ENCODE measurements around the gene GHRH. TPM values are rescaled to one million over a fixed set of nuclear protein-coding genes. Genes with fewer than 3 reads are reported as not detected.

GHRH gene, protein sequence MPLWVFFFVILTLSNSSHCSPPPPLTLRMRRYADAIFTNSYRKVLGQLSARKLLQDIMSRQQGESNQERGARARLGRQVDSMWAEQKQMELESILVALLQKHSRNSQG
- polyA plus RNA-seq (2013, experiment 1 of 2) = 0.96 TPM
- polyA plus RNA-seq (2013, experiment 2 of 2) = 1.8 TPM

GRCh38 chr20:37261714-37262113, at the start of gene GHRH:
Gene GHRH, minus strand, starts transcription at chr20:37261814. Its CDS starts 4,925 bp downstream, at chr20:37256889.
- Histone ChIP-seq H3K18ac (ENCODE audit: low read length) (peak within 1 kb of the TSS; percentile 38), H3K4ac (ENCODE audit: low read length) (no peak within 1 kb of the TSS), H3K4me1 (ENCODE audit: control insufficient read depth in 2 of 2, insufficient read depth in 1 of 2, low read depth in 1 of 2, low read length in 2 of 2) (peaks cover 14 to 32% of the 10 kb centered on the region in 2 donors), H2BK5ac (ENCODE audit: low read length) (peak within 1 kb of the TSS; percentile 55), H3K23ac (ENCODE audit: low read depth, low read length, poor library complexity) (no peak within 1 kb of the TSS), H3K4me3 (ENCODE audit: low read length in 2 of 2) (no peak within 1 kb of the TSS), H4K8ac (ENCODE audit: low read depth, low read length) (no peak within 1 kb of the TSS), H3K4me2 (ENCODE audit: insufficient read depth, low read length, poor library complexity, severe bottlenecking) (no peak within 1 kb of the TSS), H2AFZ (ENCODE audit: low read length) (peak within 1 kb of the TSS; percentile 18), H2BK12ac (ENCODE audit: low read length) (peak within 1 kb of the TSS; percentile 1), H2AK5ac (ENCODE audit: low read depth, low read length) (peak within 1 kb of the TSS; percentile 30), H3K27ac (replicated peaks; ENCODE audit: low read length) (no peak within 1 kb of the TSS), H3K36me3 (replicated peaks in 1 of 2; ENCODE audit: control insufficient read depth in 2 of 2, insufficient read depth in 2 of 2, low read length in 2 of 2) (no peaks in the 10 kb centered on the region), H4K91ac (ENCODE audit: low read depth, low read length, poor library complexity) (no peak within 1 kb of the TSS), H2BK120ac (ENCODE audit: low read depth, low read length) (peak within 1 kb of the TSS; percentile 29), H3K79me1 (ENCODE audit: low read depth, low read length) (no peaks in the 10 kb centered on the region), H3K9ac (ENCODE audit: low read depth, low read length, poor library complexity) (no peak within 1 kb of the TSS), H3K9me3 (replicated peaks in 1 of 2; ENCODE audit: control insufficient read depth in 2 of 2, insufficient read depth in 1 of 2, low read depth in 1 of 2, low read length in 2 of 2) (no peaks in the 10 kb centered on the region), H2BK15ac (ENCODE audit: low read length) (no peak within 1 kb of the TSS), H3K27me3 (ENCODE audit: control insufficient read depth in 3 of 3, insufficient read depth in 3 of 3, low read depth in 1 of 3, low read length in 3 of 3) (no peaks in the 10 kb centered on the region), H3K14ac (ENCODE audit: low read length) (no peak within 1 kb of the TSS)
- DNase-seq (ENCODE audit: low spot score) = no peak
- no CpG with 5 or more reads among the region's 9 CpGs for WGBS, 2 donors (ENCODE audit: extremely low coverage in 2 of 2, insufficient read length in 2 of 2, insufficient replicate concordance in 1 of 2)

- H3K27ac ChIP-seq (replicated peaks; ENCODE audit: low read length) = no peak overlapping the region
These were observed 49.3 kb upstream of the GHRH start for GRCh38 chr20:37310951-37311350.

GRCh38 chr20:37309936-37310590, 48.4 kb upstream of the GHRH start:
- H2BK12ac ChIP-seq (ENCODE audit: low read length) = no peak overlapping the region
- H2BK120ac ChIP-seq (ENCODE audit: low read depth, low read length) = no peak overlapping the region
- no peak overlapping the region for H3K14ac ChIP-seq (ENCODE audit: low read length)
- peak overlapping the region; percentile 49 for H3K18ac ChIP-seq (ENCODE audit: low read length)
- H3K27ac ChIP-seq (replicated peaks; ENCODE audit: low read length) = no peak overlapping the region
- peak overlapping the region; percentile 19 for H4K8ac ChIP-seq (ENCODE audit: low read depth, low read length)
- H3K4me3 ChIP-seq (ENCODE audit: low read length in 2 of 2) = no peak overlapping the region
- no peak overlapping the region for H2BK15ac ChIP-seq (ENCODE audit: low read length)
- H2BK5ac ChIP-seq (ENCODE audit: low read length) = no peak overlapping the region
- no peak overlapping the region for H3K23ac ChIP-seq (ENCODE audit: low read depth, low read length, poor library complexity)
- no peak for DNase-seq (ENCODE audit: low spot score)
- H3K4me1 ChIP-seq (ENCODE audit: control insufficient read depth in 2 of 2, insufficient read depth in 1 of 2, low read depth in 1 of 2, low read length in 2 of 2) = peaks cover 0 to 21% of the 10 kb centered on the region in 2 donors
- H3K27me3 ChIP-seq (ENCODE audit: control insufficient read depth in 3 of 3, insufficient read depth in 3 of 3, low read depth in 1 of 3, low read length in 3 of 3) = no peaks in the 10 kb centered on the region
- peaks cover 7% of the 10 kb centered on the region for H3K79me1 ChIP-seq (ENCODE audit: low read depth, low read length)
- H3K36me3 ChIP-seq (replicated peaks in 1 of 2; ENCODE audit: control insufficient read depth in 2 of 2, insufficient read depth in 2 of 2, low read length in 2 of 2) = peaks cover 6 to 82% of the 10 kb centered on the region in 2 donors
- no peak overlapping the region for H3K4me2 ChIP-seq (ENCODE audit: insufficient read depth, low read length, poor library complexity, severe bottlenecking)
- WGBS, 2 donors (ENCODE audit: extremely low coverage in 2 of 2, insufficient read length in 2 of 2, insufficient replicate concordance in 1 of 2) = no CpG with 5 or more reads among the region's 16 CpGs
- no peak overlapping the region for H2AFZ ChIP-seq (ENCODE audit: low read length)
- H3K9ac ChIP-seq (ENCODE audit: low read depth, low read length, poor library complexity) = no peak overlapping the region
- H3K9me3 ChIP-seq (replicated peaks in 1 of 2; ENCODE audit: control insufficient read depth in 2 of 2, insufficient read depth in 1 of 2, low read depth in 1 of 2, low read length in 2 of 2) = peaks cover 0 to 3% of the 10 kb centered on the region in 2 donors
- H4K91ac ChIP-seq (ENCODE audit: low read depth, low read length, poor library complexity) = no peak overlapping the region
- no peak overlapping the region for H3K4ac ChIP-seq (ENCODE audit: low read length)
- H2AK5ac ChIP-seq (ENCODE audit: low read depth, low read length) = no peak overlapping the region

More at GRCh38 chr20:37310951-37311350, 49.3 kb upstream of the GHRH start:
- no CpG with 5 or more reads among the region's 11 CpGs for whole genome bisulfite sequencing, 2 donors (ENCODE audit: extremely low coverage in 2 of 2, insufficient read length in 2 of 2, insufficient replicate concordance in 1 of 2)
- Histone ChIP-seq H4K91ac (ENCODE audit: low read depth, low read length, poor library complexity) (no peak overlapping the region), H2BK12ac (ENCODE audit: low read length) (peak overlapping the region; percentile 49), H3K18ac (ENCODE audit: low read length) (peak overlapping the region; percentile 22), H2BK5ac (ENCODE audit: low read length) (peak overlapping the region; percentile 31), H3K27me3 (ENCODE audit: control insufficient read depth in 3 of 3, insufficient read depth in 3 of 3, low read depth in 1 of 3, low read length in 3 of 3) (no peaks in the 10 kb centered on the region), H3K4me1 (ENCODE audit: control insufficient read depth in 2 of 2, insufficient read depth in 1 of 2, low read depth in 1 of 2, low read length in 2 of 2) (peaks cover 0 to 20% of the 10 kb centered on the region in 2 donors), H3K14ac (ENCODE audit: low read length) (no peak overlapping the region), H3K9ac (ENCODE audit: low read depth, low read length, poor library complexity) (peak overlapping the region; percentile 44), H3K36me3 (replicated peaks in 1 of 2; ENCODE audit: control insufficient read depth in 2 of 2, insufficient read depth in 2 of 2, low read length in 2 of 2) (peaks cover 8 to 84% of the 10 kb centered on the region in 2 donors), H2BK15ac (ENCODE audit: low read length) (no peak overlapping the region), H3K4me2 (ENCODE audit: insufficient read depth, low read length, poor library complexity, severe bottlenecking) (no peak overlapping the region), H3K4me3 (ENCODE audit: low read length in 2 of 2) (no peak overlapping the region), H2AFZ (ENCODE audit: low read length) (no peak overlapping the region), H3K4ac (ENCODE audit: low read length) (no peak overlapping the region), H3K79me1 (ENCODE audit: low read depth, low read length) (peaks cover 7% of the 10 kb centered on the region), H3K23ac (ENCODE audit: low read depth, low read length, poor library complexity) (no peak overlapping the region), H2BK120ac (ENCODE audit: low read depth, low read length) (no peak overlapping the region), H2AK5ac (ENCODE audit: low read depth, low read length) (peak overlapping the region; percentile 71), H4K8ac (ENCODE audit: low read depth, low read length) (no peak overlapping the region), H3K9me3 (replicated peaks in 1 of 2; ENCODE audit: control insufficient read depth in 2 of 2, insufficient read depth in 1 of 2, low read depth in 1 of 2, low read length in 2 of 2) (peaks cover 0 to 3% of the 10 kb centered on the region in 2 donors)
- DNase-seq (ENCODE audit: low spot score) = no peak

DNA sequence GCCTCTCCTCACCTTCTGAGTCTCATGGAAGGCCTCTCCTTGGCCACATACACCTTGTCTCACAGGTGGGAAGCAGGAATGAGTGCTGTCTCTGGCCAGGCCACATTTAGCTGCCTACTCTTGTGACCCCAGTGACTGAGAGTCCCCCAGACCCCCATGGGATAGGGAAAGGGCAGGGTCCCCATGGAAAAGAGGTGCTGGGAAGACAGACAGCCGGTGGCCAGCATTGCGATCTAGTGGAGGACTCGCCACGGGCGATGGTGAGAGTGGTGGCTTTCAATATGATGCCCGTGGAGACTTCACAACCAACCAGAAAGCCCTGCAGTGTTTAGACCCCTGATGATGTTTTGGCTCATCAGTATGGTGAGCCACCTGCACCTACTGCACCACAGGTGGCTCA, 47.7 kb upstream of the GHRH start:
- peaks cover 0 to 26% of the 10 kb centered on the region in 2 donors for H3K4me1 ChIP-seq (ENCODE audit: control insufficient read depth in 2 of 2, insufficient read depth in 1 of 2, low read depth in 1 of 2, low read length in 2 of 2)
- H3K4me2 ChIP-seq (ENCODE audit: insufficient read depth, low read length, poor library complexity, severe bottlenecking) = no peak overlapping the region
- no peak overlapping the region for H2BK15ac ChIP-seq (ENCODE audit: low read length)
- H3K14ac ChIP-seq (ENCODE audit: low read length) = no peak overlapping the region
- DNase-seq (ENCODE audit: low spot score) = no peak
- no peaks in the 10 kb centered on the region for H3K27me3 ChIP-seq (ENCODE audit: control insufficient read depth in 3 of 3, insufficient read depth in 3 of 3, low read depth in 1 of 3, low read length in 3 of 3)
- no peak overlapping the region for H2BK5ac ChIP-seq (ENCODE audit: low read length)
- H3K4ac ChIP-seq (ENCODE audit: low read length) = no peak overlapping the region
- H4K91ac ChIP-seq (ENCODE audit: low read depth, low read length, poor library complexity) = no peak overlapping the region
- no peak overlapping the region for H4K8ac ChIP-seq (ENCODE audit: low read depth, low read length)
- no peak overlapping the region for H2AFZ ChIP-seq (ENCODE audit: low read length)
- no peak overlapping the region for H3K23ac ChIP-seq (ENCODE audit: low read depth, low read length, poor library complexity)
- no peak overlapping the region for H3K18ac ChIP-seq (ENCODE audit: low read length)
- no peak overlapping the region for H3K4me3 ChIP-seq (ENCODE audit: low read length in 2 of 2)
- H3K9ac ChIP-seq (ENCODE audit: low read depth, low read length, poor library complexity) = no peak overlapping the region
- H2AK5ac ChIP-seq (ENCODE audit: low read depth, low read length) = no peak overlapping the region
- no peak overlapping the region for H2BK12ac ChIP-seq (ENCODE audit: low read length)
- H2BK120ac ChIP-seq (ENCODE audit: low read depth, low read length) = no peak overlapping the region
- peaks cover 7% of the 10 kb centered on the region for H3K79me1 ChIP-seq (ENCODE audit: low read depth, low read length)
- H3K9me3 ChIP-seq (replicated peaks in 1 of 2; ENCODE audit: control insufficient read depth in 2 of 2, insufficient read depth in 1 of 2, low read depth in 1 of 2, low read length in 2 of 2) = peaks cover 0 to 3% of the 10 kb centered on the region in 2 donors
- no CpG with 5 or more reads among the region's 6 CpGs for WGBS, 2 donors (ENCODE audit: extremely low coverage in 2 of 2, insufficient read length in 2 of 2, insufficient replicate concordance in 1 of 2)
- no peak overlapping the region for H3K27ac ChIP-seq (replicated peaks; ENCODE audit: low read length)
- H3K36me3 ChIP-seq (replicated peaks in 1 of 2; ENCODE audit: control insufficient read depth in 2 of 2, insufficient read depth in 2 of 2, low read length in 2 of 2) = peaks cover 6 to 81% of the 10 kb centered on the region in 2 donors
